Suprapubic skin (tissue), 4 donors: ENCODE measurements around the gene SOX8.

ENCODE experiments used
- POLR2A ChIP-seq, 2 donors: fragments of 450-650 bp; IDR thresholded peaks; one replicate each; pipeline ENCODE4 v1.6.1; 2017; ENCODE audit warnings: antibody characterized with exemption in 2 of 2, mild to moderate bottlenecking in 2 of 2, moderate library complexity in 2 of 2
- POLR2AphosphoS5 ChIP-seq, 3 donors: sonication (generic); formaldehyde crosslinking; IDR thresholded peaks; one replicate each; pipeline ENCODE4 v1.6.1; 2017; ENCODE audit warnings: antibody characterized with exemption in 3 of 3
- TF ChIP-seq, protein P1 (sequence below), 2 donors: fragments of 200-600 bp in 1 of 2; fragments of 450-650 bp in 1 of 2; sonication (generic) in 1 of 2; IDR thresholded peaks; one replicate each; pipeline ENCODE4 v1.5.1; 2016 to 2019; ENCODE audit warnings: antibody characterized with exemption in 2 of 2, mild to moderate bottlenecking in 1 of 2, moderate library complexity in 1 of 2

DNA sequence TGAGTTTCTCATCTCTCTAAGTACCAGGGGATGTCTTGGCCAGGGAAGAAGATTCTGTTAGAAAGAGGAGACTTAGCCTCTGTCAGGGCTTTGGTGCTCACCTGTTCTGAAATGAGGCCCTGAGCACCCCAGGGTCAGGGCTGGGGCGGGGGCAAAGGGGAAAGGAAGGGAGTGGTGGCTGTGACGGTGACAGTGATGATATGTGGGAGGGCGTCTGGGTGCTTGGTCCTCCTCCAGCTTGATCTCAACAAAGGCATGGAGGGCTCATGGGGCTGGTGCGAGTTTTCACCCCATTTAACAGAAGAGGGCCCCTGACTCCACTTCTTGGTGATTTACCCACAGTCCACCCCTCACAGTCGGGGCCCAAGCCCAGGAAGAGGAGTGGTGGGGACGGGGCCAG, 15.1 kb downstream of the SOX8 start:
- TF ChIP-seq POLR2A (IDR thresholded peaks at IDR 0.05) (no peak), POLR2AphosphoS5 (IDR thresholded peaks at IDR 0.05) (no peak)
- TF ChIP-seq, protein P1, sequence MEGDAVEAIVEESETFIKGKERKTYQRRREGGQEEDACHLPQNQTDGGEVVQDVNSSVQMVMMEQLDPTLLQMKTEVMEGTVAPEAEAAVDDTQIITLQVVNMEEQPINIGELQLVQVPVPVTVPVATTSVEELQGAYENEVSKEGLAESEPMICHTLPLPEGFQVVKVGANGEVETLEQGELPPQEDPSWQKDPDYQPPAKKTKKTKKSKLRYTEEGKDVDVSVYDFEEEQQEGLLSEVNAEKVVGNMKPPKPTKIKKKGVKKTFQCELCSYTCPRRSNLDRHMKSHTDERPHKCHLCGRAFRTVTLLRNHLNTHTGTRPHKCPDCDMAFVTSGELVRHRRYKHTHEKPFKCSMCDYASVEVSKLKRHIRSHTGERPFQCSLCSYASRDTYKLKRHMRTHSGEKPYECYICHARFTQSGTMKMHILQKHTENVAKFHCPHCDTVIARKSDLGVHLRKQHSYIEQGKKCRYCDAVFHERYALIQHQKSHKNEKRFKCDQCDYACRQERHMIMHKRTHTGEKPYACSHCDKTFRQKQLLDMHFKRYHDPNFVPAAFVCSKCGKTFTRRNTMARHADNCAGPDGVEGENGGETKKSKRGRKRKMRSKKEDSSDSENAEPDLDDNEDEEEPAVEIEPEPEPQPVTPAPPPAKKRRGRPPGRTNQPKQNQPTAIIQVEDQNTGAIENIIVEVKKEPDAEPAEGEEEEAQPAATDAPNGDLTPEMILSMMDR (IDR thresholded peaks at IDR 0.05), result no peak
